Renal cortex interstitium (tissue), 15 donors: ENCODE measurements around the gene PSMD5. TPM values are rescaled to one million over a fixed set of nuclear protein-coding genes. Genes with fewer than 3 reads are reported as not detected.

ENCODE experiments used
- DNase-seq, 11 donors: peaks; one replicate each; pipeline ENCODE4 v3.0.0-alpha.2; 2013; ENCODE audit warnings: low read depth in 9 of 11, low spot score in 4 of 11; ENCODE audit errors: extremely low read depth in 1 of 11
- long read RNA-seq, 16 experiments: transcript quantifications; one replicate each; lab custom pipeline, GENCODE V29; 2026
- polyA plus RNA-seq, 3 donors: library from polyadenylated mRNA; unstranded; fragments of 120-200 nt; gene quantifications; one replicate each; pipeline ENCODE4 v1.2.1, GENCODE V29; 2013; ENCODE audit not compliant: insufficient read length in 3 of 3

Gene PSMD5
- polyA plus RNA-seq = 10 to 100 TPM; 30.0 to 40.5 (median 37.9) TPM
- long read RNA-seq, donor 1, partial matches to known transcripts = 0 of 2 reads
- long read RNA-seq, donor 1, other reads (novel, unspliced or antisense) = 0 of 2 reads
- long read RNA-seq, donor 2, transcript PSMD5-201 (10 exons, 3,443 nt) = major isoform, 8 of 8 reads
- long read RNA-seq, donor 2, partial matches to known transcripts = 0 of 8 reads
- long read RNA-seq, donor 2, other reads (novel, unspliced or antisense) = 0 of 8 reads
- long read RNA-seq, donor 3, transcript PSMD5-201 (10 exons, 3,443 nt) = major isoform, 6 of 6 reads
- long read RNA-seq, donor 3, partial matches to known transcripts = 0 of 6 reads
- long read RNA-seq, donor 3, other reads (novel, unspliced or antisense) = 0 of 6 reads
- long read RNA-seq, donor 4, partial matches to known transcripts = 0 of 3 reads
- long read RNA-seq, donor 4, other reads (novel, unspliced or antisense) = 0 of 3 reads
- long read RNA-seq, donor 5 = 0 reads
- long read RNA-seq, donor 6, partial matches to known transcripts = 0 of 6 reads
- long read RNA-seq, donor 6, other reads (novel, unspliced or antisense) = 0 of 6 reads
- long read RNA-seq, donor 7, transcript PSMD5-201 (10 exons, 3,443 nt) = major isoform, 12 of 12 reads
- long read RNA-seq, donor 7, partial matches to known transcripts = 0 of 12 reads
- long read RNA-seq, donor 7, other reads (novel, unspliced or antisense) = 0 of 12 reads
- long read RNA-seq, donor 8, transcript PSMD5-201 (10 exons, 3,443 nt) = major isoform, 14 of 16 reads
- long read RNA-seq, donor 8, partial matches to known transcripts = 0 of 16 reads
- long read RNA-seq, donor 8, other reads (novel, unspliced or antisense) = 0 of 16 reads
- long read RNA-seq, donor 9, partial matches to known transcripts = 0 of 5 reads
- long read RNA-seq, donor 9, other reads (novel, unspliced or antisense) = 0 of 5 reads
- long read RNA-seq, donor 10, transcript PSMD5-201 (10 exons, 3,443 nt) = major isoform, 5 of 5 reads
- long read RNA-seq, donor 10, partial matches to known transcripts = 0 of 5 reads
- long read RNA-seq, donor 10, other reads (novel, unspliced or antisense) = 0 of 5 reads
- long read RNA-seq, donor 11, partial matches to known transcripts = 0 of 3 reads
- long read RNA-seq, donor 11, other reads (novel, unspliced or antisense) = 0 of 3 reads
- long read RNA-seq, donor 12, partial matches to known transcripts = 0 of 4 reads
- long read RNA-seq, donor 12, other reads (novel, unspliced or antisense) = 0 of 4 reads
- long read RNA-seq, donor 13 = 0 reads
- long read RNA-seq, donor 14, partial matches to known transcripts = 31 of 34 reads
- long read RNA-seq, donor 14, other reads (novel, unspliced or antisense) = 0 of 34 reads
- long read RNA-seq, donor 15, transcript PSMD5-201 (10 exons, 3,443 nt) = major isoform, 6 of 8 reads
- long read RNA-seq, donor 15, partial matches to known transcripts = 0 of 8 reads
- long read RNA-seq, donor 15, other reads (novel, unspliced or antisense) = 0 of 8 reads
- long read RNA-seq, donor 16, transcript PSMD5-201 (10 exons, 3,443 nt) = major isoform, 11 of 12 reads
- long read RNA-seq, donor 16, partial matches to known transcripts = 0 of 12 reads
- long read RNA-seq, donor 16, other reads (novel, unspliced or antisense) = 0 of 12 reads

DNA sequence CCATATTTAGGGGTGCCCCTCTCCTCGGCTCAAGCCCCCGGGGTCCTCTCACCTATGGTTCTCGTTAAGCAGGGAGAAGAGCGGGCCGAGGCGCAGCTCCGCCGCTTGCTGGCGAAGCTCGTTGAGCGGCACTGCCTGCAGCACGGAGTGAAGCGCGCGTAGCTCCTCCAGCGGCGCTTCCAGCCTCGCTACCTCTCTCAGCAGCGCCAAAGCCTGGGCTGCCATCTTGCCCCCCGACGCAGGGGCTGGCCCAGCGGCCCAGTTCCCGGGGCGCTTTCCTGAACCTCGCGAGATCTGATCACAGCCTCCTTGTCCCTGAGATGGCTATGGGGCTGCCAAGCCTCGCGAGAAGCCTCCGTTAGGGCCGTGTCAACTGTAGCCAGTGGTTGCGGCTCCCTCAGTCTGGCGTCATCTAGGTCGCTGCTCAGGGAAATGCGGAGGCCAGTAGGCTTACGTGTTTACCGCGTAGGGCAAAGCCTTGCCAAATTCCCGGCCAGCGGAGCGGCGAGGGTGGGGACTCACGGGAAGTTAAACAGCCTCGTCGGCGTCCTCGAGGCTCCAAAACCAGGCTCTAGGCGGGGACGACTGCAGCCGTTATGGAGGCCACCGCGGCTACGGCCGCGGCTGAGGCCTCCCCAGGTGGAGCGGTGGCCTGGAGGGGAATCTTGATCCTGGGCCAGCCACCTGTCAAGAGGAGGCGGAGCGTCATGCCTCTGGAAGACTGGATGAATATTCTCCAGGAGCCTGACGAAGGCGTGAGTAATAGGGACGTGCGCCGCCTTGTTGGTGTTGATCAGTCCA lies at the start of gene PSMD5:
TSS of gene PSMD5 (minus strand) at position 238 of the 801 bp plus-strand sequence. CDS start at position 225, 13 bp downstream.
- DNase-seq = peak; percentile 88 to 98 (median 95)

DNA sequence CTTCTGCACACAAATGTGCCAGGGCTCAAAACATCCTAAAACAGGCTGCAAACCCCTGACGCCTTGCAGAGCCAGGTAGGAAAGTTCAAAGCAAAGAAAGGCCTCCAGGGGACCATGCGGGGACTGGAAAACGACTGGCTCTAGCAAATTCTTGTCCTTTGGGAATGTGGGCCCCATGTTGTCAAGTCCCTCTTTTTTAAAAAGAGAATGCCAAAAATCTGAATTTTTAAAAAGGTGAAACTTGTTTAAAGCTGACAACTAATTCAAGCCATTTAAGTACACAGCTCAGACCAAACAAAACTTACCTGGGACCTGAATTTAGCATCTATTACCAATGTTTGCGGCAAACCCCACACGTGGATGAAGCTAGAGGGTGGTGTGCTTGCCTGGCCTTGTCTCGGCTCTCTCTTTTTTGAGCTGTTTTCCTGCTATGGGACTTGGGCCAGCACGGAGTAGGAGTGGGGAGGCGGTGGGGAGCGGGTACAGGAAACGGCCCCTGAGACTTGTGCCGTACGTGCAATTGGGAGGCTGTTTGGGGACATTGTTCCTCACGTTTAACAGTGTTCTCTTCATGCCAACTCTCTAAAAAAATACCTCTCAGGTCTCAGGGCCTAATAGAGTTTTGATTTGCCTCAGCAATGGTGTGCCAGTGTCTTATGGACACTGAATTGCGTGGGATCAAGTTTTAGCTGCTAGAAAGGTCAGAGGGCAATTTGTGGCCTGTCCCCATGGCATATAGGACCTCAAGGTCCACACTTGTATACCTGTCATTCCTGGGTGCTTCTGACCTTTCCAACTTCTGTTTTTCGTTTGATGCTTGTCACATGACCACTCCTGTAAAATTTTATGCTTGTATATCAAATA lies 49.4 kb upstream of the PSMD5 start:
- DNase-seq = no peak

DNA sequence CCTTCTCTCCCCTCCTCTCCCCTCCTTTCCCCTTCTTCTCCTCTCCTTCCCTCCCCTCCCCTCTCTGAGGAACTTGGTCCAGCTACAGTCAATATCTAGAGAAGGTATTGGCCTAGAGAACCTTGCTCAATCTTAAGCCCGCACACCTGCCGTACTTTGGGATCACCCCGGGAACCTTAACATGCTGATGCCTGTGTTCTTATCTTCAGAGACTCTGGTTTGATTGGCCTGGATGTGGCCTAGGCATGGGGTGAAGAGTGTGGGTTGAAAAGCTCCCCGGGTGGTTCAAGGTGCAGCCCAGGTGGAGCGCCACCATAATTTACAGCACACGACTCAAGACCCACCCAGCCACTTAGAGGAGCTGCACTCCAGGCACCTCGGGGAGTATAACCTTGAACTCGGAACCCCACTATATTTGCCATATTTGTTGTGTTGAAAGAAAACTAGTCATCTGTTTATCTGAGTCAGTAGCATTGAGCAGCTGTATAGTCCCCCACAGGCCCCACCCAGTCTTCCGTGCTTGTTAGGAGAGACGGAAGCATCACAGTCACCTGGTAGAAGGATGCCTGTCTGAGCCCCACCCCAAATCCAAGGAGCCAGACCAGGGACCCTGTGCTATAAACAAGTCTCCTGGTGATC lies 48.6 kb upstream of the PSMD5 start:
- DNase-seq = no peak

- DNase-seq = no peak
These were observed 47.9 kb upstream of the PSMD5 start for GRCh38 chr9:120890320-120891244.

DNA sequence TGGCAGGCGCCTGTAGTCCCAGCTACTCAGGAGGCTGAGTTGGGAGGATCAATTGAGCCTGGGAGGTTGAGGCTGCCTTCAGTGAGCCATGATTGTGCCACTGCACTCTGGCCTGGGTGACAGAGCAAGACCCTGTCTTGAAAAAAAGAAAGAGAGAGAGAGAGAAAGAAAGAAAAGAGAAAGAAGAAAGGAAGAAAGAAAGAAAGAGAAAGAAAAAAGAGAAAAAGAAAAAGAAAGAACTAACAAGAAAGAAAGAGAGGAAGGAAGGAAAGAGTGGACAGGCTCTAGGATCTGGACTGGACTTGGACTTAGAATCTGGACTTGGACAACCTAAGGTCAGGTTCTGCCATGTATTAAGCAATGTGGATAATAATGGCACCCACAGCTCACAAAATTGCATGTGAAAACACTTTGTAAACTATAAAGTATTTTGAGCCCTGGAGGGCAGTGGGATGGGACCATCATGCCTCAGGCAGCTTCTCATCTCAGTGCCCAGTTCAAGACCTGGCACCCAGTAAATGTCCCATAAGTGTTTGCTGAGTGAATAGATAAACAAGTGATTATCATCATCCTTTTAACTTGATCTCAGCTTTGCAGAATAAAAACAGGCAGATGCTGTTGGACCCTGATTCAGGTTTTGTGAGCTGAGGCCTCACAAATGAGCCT lies 47.0 kb upstream of the PSMD5 start:
- no peak for DNase-seq

- no peak for DNase-seq
These were observed 45.9 kb upstream of the PSMD5 start for GRCh38 chr9:120888626-120889025.

- no peak for DNase-seq
These were observed 43.8 kb upstream of the PSMD5 start for GRCh38 chr9:120886490-120886967.

GRCh38 chr9:120885958-120886357 lies 43.2 kb upstream of the PSMD5 start:
- peak in 1 of 11 donors; percentile 56 for DNase-seq

- DNase-seq = no peak
These were observed 42.7 kb upstream of the PSMD5 start for GRCh38 chr9:120885457-120885856.

DNA sequence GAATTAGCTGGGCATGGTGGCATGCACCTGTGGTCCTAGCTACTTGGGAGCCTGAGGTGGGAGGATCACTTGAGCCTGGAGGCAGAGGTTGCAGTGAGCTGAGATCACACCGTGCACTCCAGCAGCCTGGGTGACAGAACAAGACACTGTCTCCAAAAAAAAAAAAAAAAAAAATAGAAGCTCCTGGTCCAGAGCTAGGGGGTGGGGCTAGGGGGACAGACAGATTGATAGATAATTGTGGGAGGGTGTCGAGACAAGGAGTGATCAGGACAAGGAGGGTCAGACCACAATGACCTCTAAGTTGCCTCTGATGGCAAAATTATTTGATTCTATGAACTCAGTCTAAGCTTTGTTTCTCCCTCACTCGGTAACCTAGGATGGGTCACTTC lies 40.9 kb upstream of the PSMD5 start:
- no peak for DNase-seq

GRCh38 chr9:120882935-120883607 lies 40.3 kb upstream of the PSMD5 start:
- DNase-seq = no peak

DNA sequence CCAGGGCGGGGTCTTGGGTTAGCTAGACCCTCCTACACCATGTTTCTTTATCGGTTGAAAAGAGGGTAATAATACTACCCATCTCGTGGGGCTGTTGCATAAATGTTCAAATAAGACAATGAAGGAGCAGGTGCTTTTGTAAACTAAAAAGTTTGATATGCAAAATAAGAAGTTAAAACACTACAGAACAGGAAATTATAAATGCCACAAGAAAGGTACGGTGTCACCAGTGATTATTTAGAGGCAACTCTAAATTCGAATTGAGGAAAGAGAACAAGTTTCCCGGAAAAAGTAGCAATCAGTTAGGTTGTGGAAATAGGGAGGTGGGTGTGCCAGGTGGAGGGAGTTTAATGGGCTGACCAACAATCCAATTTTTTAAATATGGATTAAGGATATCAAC lies 36.7 kb upstream of the PSMD5 start:
- DNase-seq = no peak

- no peak for DNase-seq
These were observed 35.7 kb upstream of the PSMD5 start for GRCh38 chr9:120878188-120879130.
